Kidney epithelial cell (primary cell): ENCODE results near the gene CAPN6. TPM values are rescaled to one million over a fixed set of nuclear protein-coding genes. Genes with fewer than 3 reads are reported as not detected.

Source experiments
- DNase-seq: peaks from one replicate; pipeline ENCODE4 v3.0.0-alpha.2; 2010; ENCODE audit warnings: low read depth
- H3K27me3 ChIP-seq: 2 replicates; pipeline ENCODE4 v1.6.0; 2011; ENCODE audit warnings: low read length; ENCODE audit not compliant: control insufficient read depth, insufficient read depth
- H3K36me3 ChIP-seq: 2 replicates; pipeline ENCODE4 v1.5.1; 2011; ENCODE audit warnings: low read length; ENCODE audit not compliant: control insufficient read depth, insufficient read depth
- H3K4me3 ChIP-seq: 2 replicates; pipeline ENCODE4 v1.5.1; 2011; ENCODE audit warnings: low read depth, mild to moderate bottlenecking, control low read depth, low read length
- CTCF ChIP-seq: IDR thresholded peaks from 2 replicates; pipeline ENCODE4 v1.5.1; 2011; ENCODE audit warnings: mild to moderate bottlenecking, moderate library complexity, low read length, control low read depth, inconsistent platforms; ENCODE audit not compliant: insufficient read depth, poor library complexity, severe bottlenecking
- total RNA-seq: library from RNA; depleted of rRNA; stranded (reverse); fragments of >200 nt; gene quantifications from 2 replicates; pipeline ENCODE4 v1.2.3, GENCODE V29; 2015

The CAPN6 gene
- total RNA-seq, 1 donor from 2014 or later = 0.29 TPM

GRCh38 chrX:111288841-111289240 is 18.6 kb upstream of the CAPN6 start:
- DNase-seq = no peak

GRCh38 chrX:111284631-111285293 is 14.5 kb upstream of the CAPN6 start:
- no peak overlapping the region for H3K4me3 ChIP-seq
- no peaks in the 10 kb centered on the region for H3K36me3 ChIP-seq
- H3K27me3 ChIP-seq = no peaks in the 10 kb centered on the region
- TF ChIP-seq CTCF = no peak
- no peak for DNase-seq

More at GRCh38 chrX:111288841-111289240, 18.6 kb upstream of the CAPN6 start:
- H3K4me3 ChIP-seq = no peak overlapping the region
- TF ChIP-seq CTCF = no peak
- no peaks in the 10 kb centered on the region for H3K27me3 ChIP-seq
- no peaks in the 10 kb centered on the region for H3K36me3 ChIP-seq

- TF ChIP-seq CTCF = no peak
- DNase-seq = no peak
Measured at GRCh38 chrX:111283446-111283845, 13.2 kb upstream of the CAPN6 start.

GRCh38 chrX:111282991-111283390 is 12.7 kb upstream of the CAPN6 start:
- no peaks in the 10 kb centered on the region for H3K36me3 ChIP-seq
- no peak overlapping the region for H3K4me3 ChIP-seq
- no peak for DNase-seq
- TF ChIP-seq CTCF = no peak
- peaks cover 2% of the 10 kb centered on the region for H3K27me3 ChIP-seq

More at GRCh38 chrX:111283446-111283845, 13.2 kb upstream of the CAPN6 start:
- no peaks in the 10 kb centered on the region for H3K36me3 ChIP-seq
- no peak overlapping the region for H3K4me3 ChIP-seq
- peaks cover 2% of the 10 kb centered on the region for H3K27me3 ChIP-seq

GRCh38 chrX:111282139-111282538 is 11.9 kb upstream of the CAPN6 start:
- no peak for TF ChIP-seq CTCF
- Histone ChIP-seq H3K27me3 (peaks cover 2% of the 10 kb centered on the region), H3K36me3 (no peaks in the 10 kb centered on the region), H3K4me3 (no peak overlapping the region)
- no peak for DNase-seq

GRCh38 chrX:111268506-111268905 is 1.8 kb downstream of the CAPN6 start:
- DNase-seq = no peak
- Histone ChIP-seq H3K36me3 (no peaks in the 10 kb centered on the region), H3K27me3 (peaks cover 2% of the 10 kb centered on the region), H3K4me3 (no peak overlapping the region)
- TF ChIP-seq CTCF = no peak
